ACHN (cell line): ENCODE data around the gene NUP50.

Experiments used
- DNase-seq: peaks from one replicate; pipeline ENCODE4 v3.0.0-alpha.2; 2015
- in situ Hi-C: cut with HindIII; loops from 2 replicates; pipeline ENCODE4 v1.10.0; 2017; ENCODE audit warnings: low sequenced_read_pairs, low pct_ligation_motif_present, low pct_unique_long_range_greater_than_20kb

NUP50 gene

GRCh38 chr22:45237065-45237990 is 73.6 kb downstream of the NUP50 start:
- DNase-seq: no peak
- in situ Hi-C loops: no loop called here
